ENCODE measurements around the gene RBM33. TPM values are rescaled to one million over a fixed set of nuclear protein-coding genes. Genes with fewer than 3 reads are reported as not detected.

The RBM33 gene
- total and polyA plus RNA-seq, 9 of the 15 experiments (the other 6 are each of a cell fraction or from before 2014, with no cell fraction given) = 4.4 to 80.7 (median 27.3) TPM

DNA sequence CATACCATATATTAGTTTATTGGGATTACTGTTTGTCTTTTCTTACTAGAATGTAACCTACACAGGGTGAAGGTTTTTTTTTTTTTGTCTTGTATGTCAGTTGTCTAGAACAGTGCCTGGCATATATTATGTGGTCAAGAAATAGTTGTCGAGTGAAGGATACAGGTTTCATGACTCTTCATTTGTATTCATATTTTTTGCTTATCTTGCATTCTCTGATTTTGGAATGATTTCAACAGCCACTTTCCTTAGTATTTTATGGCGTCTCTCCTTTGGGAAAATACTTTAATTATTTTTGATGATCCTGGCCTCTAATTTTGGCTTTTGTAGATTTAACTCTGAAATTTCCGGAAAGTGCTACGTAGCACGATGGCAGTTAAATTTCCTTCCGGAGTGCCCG, 12.4 kb downstream of the RBM33 start (continued):
- TF ChIP-seq, protein P1, sequence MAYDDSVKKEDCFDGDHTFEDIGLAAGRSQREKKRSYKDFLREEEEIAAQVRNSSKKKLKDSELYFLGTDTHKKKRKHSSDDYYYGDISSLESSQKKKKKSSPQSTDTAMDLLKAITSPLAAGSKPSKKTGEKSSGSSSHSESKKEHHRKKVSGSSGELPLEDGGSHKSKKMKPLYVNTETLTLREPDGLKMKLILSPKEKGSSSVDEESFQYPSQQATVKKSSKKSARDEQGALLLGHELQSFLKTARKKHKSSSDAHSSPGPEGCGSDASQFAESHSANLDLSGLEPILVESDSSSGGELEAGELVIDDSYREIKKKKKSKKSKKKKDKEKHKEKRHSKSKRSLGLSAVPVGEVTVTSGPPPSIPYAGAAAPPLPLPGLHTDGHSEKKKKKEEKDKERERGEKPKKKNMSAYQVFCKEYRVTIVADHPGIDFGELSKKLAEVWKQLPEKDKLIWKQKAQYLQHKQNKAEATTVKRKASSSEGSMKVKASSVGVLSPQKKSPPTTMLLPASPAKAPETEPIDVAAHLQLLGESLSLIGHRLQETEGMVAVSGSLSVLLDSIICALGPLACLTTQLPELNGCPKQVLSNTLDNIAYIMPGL (CRISPR knock-in tag; IDR thresholded peaks at IDR 0.05) = no peak
- no peak for TF ChIP-seq CBX5 (IDR thresholded peaks at IDR 0.05; ENCODE audit: borderline replicate concordance, low read depth)
- TF ChIP-seq C11orf30 (IDR thresholded peaks at IDR 0.05; ENCODE audit: low read depth) = peak; percentile 88
- no peak for TF ChIP-seq HLTF (IDR thresholded peaks at IDR 0.05)
- TF ChIP-seq COPS2 (conservative IDR thresholded peaks at IDR 0.05) = no peak
- no peak for TF ChIP-seq ZNF695 (CRISPR knock-in tag; IDR thresholded peaks at IDR 0.05)
- TF ChIP-seq, protein P2, sequence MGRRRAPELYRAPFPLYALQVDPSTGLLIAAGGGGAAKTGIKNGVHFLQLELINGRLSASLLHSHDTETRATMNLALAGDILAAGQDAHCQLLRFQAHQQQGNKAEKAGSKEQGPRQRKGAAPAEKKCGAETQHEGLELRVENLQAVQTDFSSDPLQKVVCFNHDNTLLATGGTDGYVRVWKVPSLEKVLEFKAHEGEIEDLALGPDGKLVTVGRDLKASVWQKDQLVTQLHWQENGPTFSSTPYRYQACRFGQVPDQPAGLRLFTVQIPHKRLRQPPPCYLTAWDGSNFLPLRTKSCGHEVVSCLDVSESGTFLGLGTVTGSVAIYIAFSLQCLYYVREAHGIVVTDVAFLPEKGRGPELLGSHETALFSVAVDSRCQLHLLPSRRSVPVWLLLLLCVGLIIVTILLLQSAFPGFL (CRISPR knock-in tag; IDR thresholded peaks at IDR 0.05) = no peak
- no peak for TF ChIP-seq FOSL1 (tag; conservative IDR thresholded peaks at IDR 0.05)
- no peak for TF ChIP-seq SMAD2 (IDR thresholded peaks at IDR 0.05; ENCODE audit: low read depth, low read length)
- TF ChIP-seq, protein P3, sequence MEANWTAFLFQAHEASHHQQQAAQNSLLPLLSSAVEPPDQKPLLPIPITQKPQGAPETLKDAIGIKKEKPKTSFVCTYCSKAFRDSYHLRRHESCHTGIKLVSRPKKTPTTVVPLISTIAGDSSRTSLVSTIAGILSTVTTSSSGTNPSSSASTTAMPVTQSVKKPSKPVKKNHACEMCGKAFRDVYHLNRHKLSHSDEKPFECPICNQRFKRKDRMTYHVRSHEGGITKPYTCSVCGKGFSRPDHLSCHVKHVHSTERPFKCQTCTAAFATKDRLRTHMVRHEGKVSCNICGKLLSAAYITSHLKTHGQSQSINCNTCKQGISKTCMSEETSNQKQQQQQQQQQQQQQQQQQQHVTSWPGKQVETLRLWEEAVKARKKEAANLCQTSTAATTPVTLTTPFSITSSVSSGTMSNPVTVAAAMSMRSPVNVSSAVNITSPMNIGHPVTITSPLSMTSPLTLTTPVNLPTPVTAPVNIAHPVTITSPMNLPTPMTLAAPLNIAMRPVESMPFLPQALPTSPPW (CRISPR knock-in tag; IDR thresholded peaks at IDR 0.05) = no peak
- no peak for TF ChIP-seq ZNF436 (CRISPR knock-in tag; IDR thresholded peaks at IDR 0.05)
- TF ChIP-seq RUNX1 (IDR thresholded peaks at IDR 0.05; ENCODE audit: low read depth) = no peak
- no peak for TF ChIP-seq PRPF4 (IDR thresholded peaks at IDR 0.05; ENCODE audit: insufficient read depth, low read depth, low read length, poor library complexity, severe bottlenecking)
- no peak for TF ChIP-seq ZNF41 (CRISPR knock-in tag; conservative IDR thresholded peaks at IDR 0.05)
- TF ChIP-seq PHF21A (IDR thresholded peaks at IDR 0.05; ENCODE audit: borderline replicate concordance, low read depth) = no peak
- TF ChIP-seq MBD2 (IDR thresholded peaks at IDR 0.05; ENCODE audit: borderline replicate concordance, low read depth) = no peak
- no peak for TF ChIP-seq ZFP30 (CRISPR knock-in tag; IDR thresholded peaks at IDR 0.05; ENCODE audit: borderline replicate concordance)

All from K562 (cell line).